CD4-positive, alpha-beta memory T cell (primary cell): Measurements from ENCODE around the gene CYP17A1. TPM values are rescaled to one million over a fixed set of nuclear protein-coding genes. Genes with fewer than 3 reads are reported as not detected.
"Not testable (repeated sequence)": the region's sequence is repeated elsewhere in the genome, so short reads cannot be mapped to it uniquely, and the experiment has no call there.

Experiments used
- CTCF ChIA-PET: fragments of 350-600 bp; sonication (Branson Sonifier 250); formaldehyde crosslinking; loops from one replicate; lab custom pipeline; 2021; ENCODE audit warnings: inconsistent platforms; ENCODE audit not compliant: partially characterized antibody; lab: Charles Lee
- POLR2A ChIA-PET: fragments of 350-600 bp; sonication (Branson Sonifier 250); formaldehyde crosslinking; loops from one replicate; lab custom pipeline; 2021; ENCODE audit not compliant: partially characterized antibody; lab: Charles Lee
- DNase-seq, 5 donors: peaks; one replicate each; pipeline versions ENCODE4 v3.0.0 to v3.0.0-alpha.2; 2020 to 2022; ENCODE audit warnings: mixed read lengths in 1 of 5
- H3K27ac ChIP-seq: one replicate; pipeline ENCODE4 v1.7.0; 2013; ENCODE audit warnings: low read depth, low read length
- H3K27me3 ChIP-seq: 2 replicates; pipeline ENCODE4 v1.7.0; 2013; ENCODE audit warnings: mild to moderate bottlenecking, low read length, moderate library complexity; ENCODE audit not compliant: insufficient read depth
- H3K36me3 ChIP-seq: 2 replicates; pipeline ENCODE4 v1.7.0; 2013; ENCODE audit warnings: mild to moderate bottlenecking, low read length, moderate library complexity; ENCODE audit not compliant: insufficient read depth
- H3K4me1 ChIP-seq: 2 replicates; pipeline ENCODE4 v1.7.0; 2013; ENCODE audit warnings: mild to moderate bottlenecking, low read length, moderate library complexity; ENCODE audit not compliant: insufficient read depth
- H3K4me3 ChIP-seq, 2 donors: one replicate each; pipeline ENCODE4 v1.7.0; 2013; ENCODE audit warnings: low read length in 2 of 2, mild to moderate bottlenecking in 1 of 2
- H3K9me3 ChIP-seq, 2 donors: one replicate each; pipeline ENCODE4 v1.7.0; 2013; ENCODE audit warnings: low read length in 2 of 2, control low read depth in 1 of 2; ENCODE audit not compliant: control insufficient read depth in 1 of 2
- H3K27ac Mint-ChIP-seq, 7 donors: one replicate each; pipeline ENCODE4 v1.8.0; 2020 to 2021; ENCODE audit warnings: mixed read lengths in 7 of 7, mild to moderate bottlenecking in 6 of 7, inconsistent platforms in 3 of 7, moderate library complexity in 3 of 7
- H3K27me3 Mint-ChIP-seq, 2 donors: one replicate each; pipeline ENCODE4 v1.8.0; 2020 to 2021; ENCODE audit warnings: mixed read lengths in 2 of 2
- H3K36me3 Mint-ChIP-seq, 2 donors: one replicate each; pipeline ENCODE4 v1.8.0; 2020 to 2021; ENCODE audit warnings: mixed read lengths in 2 of 2, inconsistent platforms in 1 of 2, mild to moderate bottlenecking in 1 of 2
- H3K4me1 Mint-ChIP-seq, 4 donors: one replicate each; pipeline ENCODE4 v1.8.0; 2020 to 2021; ENCODE audit warnings: mixed read lengths in 4 of 4, mild to moderate bottlenecking in 1 of 4
- H3K4me3 Mint-ChIP-seq, 8 donors: one replicate each; pipeline ENCODE4 v1.8.0; 2020 to 2021; ENCODE audit warnings: mixed read lengths in 8 of 8, mild to moderate bottlenecking in 7 of 8, moderate library complexity in 6 of 8, inconsistent platforms in 3 of 8
- H3K9me3 Mint-ChIP-seq, 8 donors: one replicate each; pipeline ENCODE4 v1.8.0; 2020 to 2021; ENCODE audit warnings: mixed read lengths in 8 of 8, mild to moderate bottlenecking in 5 of 8, inconsistent platforms in 3 of 8, moderate library complexity in 1 of 8
- intact Hi-C: fragments of 100-400 bp; cut with micrococcal nuclease; formaldehyde crosslinking; loops from one replicate; pipeline ENCODE4 v1.15.1; 2023
- polyA plus RNA-seq, 2 donors: library from polyadenylated mRNA; unstranded; fragments of 300-500 nt; fragmentation: Illumina TruSeq; gene quantifications; one replicate each; pipeline ENCODE4 v1.2.3, GENCODE V29; 2021
- total RNA-seq, 2 experiments: library from RNA; stranded (reverse); gene quantifications; one replicate each; pipeline ENCODE4 v1.2.3, GENCODE V29; 2021

Gene CYP17A1
- total and polyA plus RNA-seq, 4 experiments from 2014 or later = not detected

- no peaks in the 10 kb centered on the region for H3K36me3 ChIP-seq
- intact Hi-C loops = no loop called here
- H3K27ac ChIP-seq = no peak overlapping the region
- no peak overlapping the region for H3K4me3 ChIP-seq
- peaks cover 0 to 2% of the 10 kb centered on the region in 2 donors for H3K27me3 Mint-ChIP-seq
- H3K9me3 ChIP-seq = no peaks in the 10 kb centered on the region
- no peaks in the 10 kb centered on the region for H3K36me3 Mint-ChIP-seq
- ChIA-PET CTCF (no interaction called here), POLR2A (no interaction called here)
- H3K4me3 Mint-ChIP-seq = no peak overlapping the region
- no peak overlapping the region for H3K27ac Mint-ChIP-seq
- no peaks in the 10 kb centered on the region for H3K4me1 ChIP-seq
- no peak for DNase-seq
- no peaks in the 10 kb centered on the region for H3K27me3 ChIP-seq
- H3K9me3 Mint-ChIP-seq = no peaks in the 10 kb centered on the region
- peaks cover 0 to 1% (median 0%) of the 10 kb centered on the region in 4 donors for H3K4me1 Mint-ChIP-seq
These were observed 15.0 kb downstream of the CYP17A1 start for GRCh38 chr10:102822222-102822621.

GRCh38 chr10:102820008-102820407 lies 17.2 kb downstream of the CYP17A1 start:
- H3K27ac Mint-ChIP-seq, H3K9me3 ChIP-seq, H3K27me3 ChIP-seq, H3K4me3 Mint-ChIP-seq, H3K4me1 Mint-ChIP-seq, H3K36me3 ChIP-seq, intact Hi-C loops, H3K4me3 ChIP-seq, H3K4me1 ChIP-seq, H3K27ac ChIP-seq, H3K9me3 Mint-ChIP-seq, H3K27me3 Mint-ChIP-seq, DNase-seq, H3K36me3 Mint-ChIP-seq: not testable (repeated sequence)
- CTCF ChIA-PET = interaction anchor here (1.2 kb wide), 1 partner anchor 14 kb away, joined by 3 read pairs; no protein-coding TSS in a partner anchor
- POLR2A ChIA-PET = interaction anchor here (0.6 kb wide), 1 partner anchor 26 kb away, joined by 3 read pairs; no protein-coding TSS in a partner anchor

- Mint-ChIP-seq H3K36me3 (peaks cover 8% of the 10 kb centered on the region in 2 donors), H3K4me3 (no peak overlapping the region), H3K9me3 (no peaks in the 10 kb centered on the region), H3K4me1 (no peaks in the 10 kb centered on the region), H3K27ac (peak overlapping the region in 4 of 7 donors; percentile 12 to 62 (median 29)), H3K27me3 (no peaks in the 10 kb centered on the region)
- no peak overlapping the region for H3K27ac ChIP-seq
- ChIA-PET POLR2A (no interaction called here), CTCF (no interaction called here)
- H3K9me3 ChIP-seq = no peaks in the 10 kb centered on the region
- intact Hi-C loops = no loop called here
- H3K4me1 ChIP-seq = no peaks in the 10 kb centered on the region
- H3K36me3 ChIP-seq = peaks cover 7% of the 10 kb centered on the region
- no peak for DNase-seq
- H3K4me3 ChIP-seq = no peak overlapping the region
- no peaks in the 10 kb centered on the region for H3K27me3 ChIP-seq
These were observed 18.2 kb downstream of the CYP17A1 start for GRCh38 chr10:102819054-102819453.

- Mint-ChIP-seq H3K36me3 (peaks cover 20 to 27% of the 10 kb centered on the region in 2 donors), H3K4me3 (no peak overlapping the region), H3K27me3 (no peaks in the 10 kb centered on the region), H3K27ac (no peak overlapping the region), H3K4me1 (peaks cover 0 to 5% (median 0%) of the 10 kb centered on the region in 4 donors), H3K9me3 (no peaks in the 10 kb centered on the region)
- H3K9me3 ChIP-seq = no peaks in the 10 kb centered on the region
- CTCF ChIA-PET = no interaction called here
- no peak for DNase-seq
- H3K36me3 ChIP-seq = peaks cover 26% of the 10 kb centered on the region
- H3K27ac ChIP-seq = no peak overlapping the region
- H3K4me3 ChIP-seq = no peak overlapping the region
- intact Hi-C loops = no loop called here
- H3K4me1 ChIP-seq = no peaks in the 10 kb centered on the region
- no peaks in the 10 kb centered on the region for H3K27me3 ChIP-seq
- POLR2A ChIA-PET = no interaction called here
These were observed 20.0 kb downstream of the CYP17A1 start for GRCh38 chr10:102817175-102817574.

- Histone ChIP-seq H3K27me3 (no peaks in the 10 kb centered on the region), H3K9me3 (no peaks in the 10 kb centered on the region), H3K4me1 (no peaks in the 10 kb centered on the region), H3K27ac (no peak overlapping the region), H3K36me3 (peaks cover 36% of the 10 kb centered on the region), H3K4me3 (no peak overlapping the region)
- intact Hi-C loops = no loop called here
- no peak overlapping the region for H3K4me3 Mint-ChIP-seq
- peaks cover 0 to 6% (median 0%) of the 10 kb centered on the region in 4 donors for H3K4me1 Mint-ChIP-seq
- CTCF ChIA-PET = no interaction called here
- peak overlapping the region in 1 of 7 donors; percentile 42 for H3K27ac Mint-ChIP-seq
- no peaks in the 10 kb centered on the region for H3K27me3 Mint-ChIP-seq
- peaks cover 23 to 37% of the 10 kb centered on the region in 2 donors for H3K36me3 Mint-ChIP-seq
- DNase-seq = no peak
- H3K9me3 Mint-ChIP-seq = no peaks in the 10 kb centered on the region
- POLR2A ChIA-PET = no interaction called here
These were observed 21.2 kb downstream of the CYP17A1 start for GRCh38 chr10:102815790-102816549.

- Histone ChIP-seq H3K4me1 (no peaks in the 10 kb centered on the region), H3K36me3 (peaks cover 40% of the 10 kb centered on the region), H3K9me3 (no peaks in the 10 kb centered on the region), H3K27ac (no peak overlapping the region), H3K27me3 (no peaks in the 10 kb centered on the region), H3K4me3 (no peak overlapping the region)
- no peaks in the 10 kb centered on the region for H3K9me3 Mint-ChIP-seq
- no peak overlapping the region for H3K4me3 Mint-ChIP-seq
- no peak for DNase-seq
- peaks cover 0 to 6% (median 0%) of the 10 kb centered on the region in 4 donors for H3K4me1 Mint-ChIP-seq
- intact Hi-C loops = no loop called here
- peak overlapping the region in 1 of 7 donors; percentile 29 for H3K27ac Mint-ChIP-seq
- CTCF ChIA-PET = no interaction called here
- POLR2A ChIA-PET = no interaction called here
- peaks cover 26 to 40% of the 10 kb centered on the region in 2 donors for H3K36me3 Mint-ChIP-seq
- no peaks in the 10 kb centered on the region for H3K27me3 Mint-ChIP-seq
These were observed 22.1 kb downstream of the CYP17A1 start for GRCh38 chr10:102814873-102815661.

- no peaks in the 10 kb centered on the region for H3K27me3 ChIP-seq
- H3K4me3 ChIP-seq = no peak overlapping the region
- intact Hi-C loops = no loop called here
- no peaks in the 10 kb centered on the region for H3K9me3 ChIP-seq
- H3K36me3 Mint-ChIP-seq = peaks cover 30 to 44% of the 10 kb centered on the region in 2 donors
- ChIA-PET CTCF (interaction anchor here (0.6 kb wide), 1 partner anchor 11 kb away, joined by 5 read pairs; no protein-coding TSS in a partner anchor), POLR2A (no interaction called here)
- H3K36me3 ChIP-seq = peaks cover 46% of the 10 kb centered on the region
- no peak overlapping the region for H3K4me3 Mint-ChIP-seq
- H3K27me3 Mint-ChIP-seq = no peaks in the 10 kb centered on the region
- no peak for DNase-seq
- H3K27ac ChIP-seq = no peak overlapping the region
- peak overlapping the region in 1 of 7 donors; percentile 7 for H3K27ac Mint-ChIP-seq
- peaks cover 0 to 10% (median 0%) of the 10 kb centered on the region in 4 donors for H3K4me1 Mint-ChIP-seq
- H3K9me3 Mint-ChIP-seq = no peaks in the 10 kb centered on the region
- H3K4me1 ChIP-seq = no peaks in the 10 kb centered on the region
These were observed 22.8 kb downstream of the CYP17A1 start for GRCh38 chr10:102814453-102814871.
